Measurements from ENCODE around the gene KCNIP1. TPM values are rescaled to one million over a fixed set of nuclear protein-coding genes. Genes with fewer than 3 reads are reported as not detected.

The KCNIP1 gene
- total and polyA plus RNA-seq, 2 of the 13 experiments (the other 11 are each of a cell fraction or from before 2014, with no cell fraction given) = not detected

DNA sequence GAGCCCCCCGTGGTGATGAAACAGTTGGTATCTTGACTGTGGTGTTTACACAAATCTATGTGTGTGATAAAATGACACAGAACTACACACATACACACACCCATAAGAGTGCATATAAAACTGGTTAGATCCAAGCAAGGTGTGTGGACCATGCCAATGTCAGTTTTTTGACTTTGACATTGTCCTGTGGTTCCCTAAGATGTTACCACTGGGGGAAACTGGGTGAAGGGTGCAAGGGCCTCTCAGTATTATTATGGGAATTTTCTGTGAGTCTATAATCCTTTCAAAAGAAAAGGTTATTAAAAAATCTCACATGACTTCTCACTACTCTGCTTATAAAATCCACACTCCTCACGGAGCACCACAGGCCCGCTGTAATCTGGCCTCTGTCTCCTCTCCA lies 13.4 kb upstream of the KCNIP1 start:
- H3K4me3 ChIP-seq (replicated peaks in 1 of 3; ENCODE audit: insufficient read depth in 1 of 3, low read depth in 2 of 3, low read length in 3 of 3) = no peak overlapping the region
- FAIRE-seq (no peak), DNase-seq (ENCODE audit: low spot score) (no peak), ATAC-seq (no peak)
- H3K4me1 ChIP-seq (ENCODE audit: insufficient read depth, low read length) = no peaks in the 10 kb centered on the region
- H3K36me3 ChIP-seq (replicated peaks in 1 of 2; ENCODE audit: control insufficient read depth in 1 of 2, insufficient read depth in 2 of 2, low read length in 2 of 2) = no peaks in the 10 kb centered on the region
- H3K4me2 ChIP-seq (ENCODE audit: low read depth, low read length) = no peak overlapping the region
- POLR2A ChIA-PET = no interaction called here
- no peak overlapping the region for H3K9ac ChIP-seq (ENCODE audit: insufficient read depth, low read depth, low read length)
- intact Hi-C loops (cut with micrococcal nuclease; ENCODE audit: unreplicated experiment) = no loop called here
- H3K27ac ChIP-seq (ENCODE audit: extremely low read length, insufficient read depth, low read length) = no peak overlapping the region
- H3K79me2 ChIP-seq (ENCODE audit: insufficient read depth, low read length) = no peaks in the 10 kb centered on the region
- no peaks in the 10 kb centered on the region for H3K9me3 ChIP-seq (ENCODE audit: low read length)
- no peak overlapping the region for H2AFZ ChIP-seq (ENCODE audit: low read length)
- no peaks in the 10 kb centered on the region for H4K20me1 ChIP-seq (ENCODE audit: insufficient read depth, low read length)
- in situ Hi-C loops (cut with HindIII; ENCODE audit: extremely low pct_ligation_motif_present, low pct_unique_long_range_greater_than_20kb) = no loop called here
- no TSS peak for BruUV-seq (replicated peaks)
- CTCF ChIA-PET (ENCODE audit: low intra/inter-chr PET ratio, low total read pairs) = no interaction called here
- 39% methylated on average over 3 of the region's 3 CpGs for WGBS (ENCODE audit: low lambda C conversion rate)
- H3K27me3 ChIP-seq (ENCODE audit: control insufficient read depth in 1 of 2, insufficient read depth in 2 of 2, low read length in 2 of 2) = peaks cover 1 to 14% of the 10 kb centered on the region in 2 experiments; a peak in 3 of 5 replicates
- TF ChIP-seq ZMYM3 (CRISPR knock-in tag; IDR thresholded peaks at IDR 0.05) (no peak), ZNF441 (CRISPR knock-in tag; IDR thresholded peaks at IDR 0.05; ENCODE audit: borderline replicate concordance) (no peak)

DNA sequence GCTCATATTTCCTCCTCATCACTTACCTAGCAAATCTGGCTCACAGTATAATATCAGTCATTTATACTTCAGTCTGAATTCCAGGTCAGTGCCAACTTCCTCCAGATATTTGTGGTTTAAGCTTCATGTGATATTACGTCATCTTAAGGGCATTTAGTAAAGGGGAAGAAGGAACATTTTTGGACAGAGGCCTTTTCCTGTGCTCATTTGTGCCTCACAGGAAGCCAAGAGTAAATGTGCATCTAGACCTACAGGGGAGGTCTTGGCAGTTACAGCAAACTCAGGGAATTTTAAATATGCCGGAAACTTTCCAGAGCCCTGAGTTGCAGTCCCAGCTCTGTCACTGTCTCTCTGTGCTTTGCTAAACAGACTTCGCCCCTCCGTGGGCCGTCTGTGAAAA lies 12.3 kb upstream of the KCNIP1 start:
- H3K4me3 ChIP-seq (replicated peaks in 1 of 3; ENCODE audit: insufficient read depth in 1 of 3, low read depth in 2 of 3, low read length in 3 of 3) = no peak overlapping the region
- POLR2A ChIA-PET = no interaction called here
- BruUV-seq (replicated peaks) = no TSS peak
- FAIRE-seq (no peak), ATAC-seq (no peak), DNase-seq (ENCODE audit: low spot score) (no peak)
- CTCF ChIA-PET (ENCODE audit: low intra/inter-chr PET ratio, low total read pairs) = no interaction called here
- in situ Hi-C loops (cut with HindIII; ENCODE audit: extremely low pct_ligation_motif_present, low pct_unique_long_range_greater_than_20kb) (no loop called here), intact Hi-C loops (cut with micrococcal nuclease; ENCODE audit: unreplicated experiment) (no loop called here)
- TF ChIP-seq, protein P1, sequence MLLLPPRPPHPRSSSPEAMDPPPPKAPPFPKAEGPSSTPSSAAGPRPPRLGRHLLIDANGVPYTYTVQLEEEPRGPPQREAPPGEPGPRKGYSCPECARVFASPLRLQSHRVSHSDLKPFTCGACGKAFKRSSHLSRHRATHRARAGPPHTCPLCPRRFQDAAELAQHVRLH (CRISPR knock-in tag; IDR thresholded peaks at IDR 0.05; ENCODE audit: borderline replicate concordance, low read depth) = no peak
- TF ChIP-seq ZNF260 (CRISPR knock-in tag; IDR thresholded peaks at IDR 0.05; ENCODE audit: borderline replicate concordance, low read depth) (no peak), CHCHD3 (CRISPR knock-in tag; IDR thresholded peaks at IDR 0.05) (no peak), ATF7 (IDR thresholded peaks at IDR 0.05) (peak; percentile 65), ATF7 (CRISPR knock-in tag; IDR thresholded peaks at IDR 0.05) (no peak), MIER3 (CRISPR knock-in tag; IDR thresholded peaks at IDR 0.05; ENCODE audit: borderline replicate concordance) (no peak), ZNF510 (CRISPR knock-in tag; IDR thresholded peaks at IDR 0.05; ENCODE audit: low read depth) (no peak), ZNF296 (CRISPR knock-in tag; conservative IDR thresholded peaks at IDR 0.05) (no peak)
- TF ChIP-seq, protein P2, sequence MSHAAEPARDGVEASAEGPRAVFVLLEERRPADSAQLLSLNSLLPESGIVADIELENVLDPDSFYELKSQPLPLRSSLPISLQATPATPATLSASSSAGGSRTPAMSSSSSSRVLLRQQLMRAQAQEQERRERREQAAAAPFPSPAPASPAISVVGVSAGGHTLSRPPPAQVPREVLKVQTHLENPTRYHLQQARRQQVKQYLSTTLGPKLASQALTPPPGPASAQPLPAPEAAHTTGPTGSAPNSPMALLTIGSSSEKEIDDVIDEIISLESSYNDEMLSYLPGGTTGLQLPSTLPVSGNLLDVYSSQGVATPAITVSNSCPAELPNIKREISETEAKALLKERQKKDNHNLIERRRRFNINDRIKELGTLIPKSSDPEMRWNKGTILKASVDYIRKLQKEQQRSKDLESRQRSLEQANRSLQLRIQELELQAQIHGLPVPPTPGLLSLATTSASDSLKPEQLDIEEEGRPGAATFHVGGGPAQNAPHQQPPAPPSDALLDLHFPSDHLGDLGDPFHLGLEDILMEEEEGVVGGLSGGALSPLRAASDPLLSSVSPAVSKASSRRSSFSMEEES (CRISPR knock-in tag; IDR thresholded peaks at IDR 0.05) = no peak
- H3K4me2 ChIP-seq (ENCODE audit: low read depth, low read length) = no peak overlapping the region
- H3K27ac ChIP-seq (ENCODE audit: extremely low read length, insufficient read depth, low read length) = no peak overlapping the region
- WGBS (ENCODE audit: low lambda C conversion rate) = 37% methylated on average over 5 of the region's 5 CpGs
- peaks cover under 1 to 19% of the 10 kb centered on the region in 2 experiments; a peak in 4 of 5 replicates for H3K27me3 ChIP-seq (ENCODE audit: control insufficient read depth in 1 of 2, insufficient read depth in 2 of 2, low read length in 2 of 2)
- H3K79me2 ChIP-seq (ENCODE audit: insufficient read depth, low read length) = no peaks in the 10 kb centered on the region
- H4K20me1 ChIP-seq (ENCODE audit: insufficient read depth, low read length) = no peaks in the 10 kb centered on the region
- H3K36me3 ChIP-seq (replicated peaks in 1 of 2; ENCODE audit: control insufficient read depth in 1 of 2, insufficient read depth in 2 of 2, low read length in 2 of 2) = no peaks in the 10 kb centered on the region
- no peak overlapping the region for H3K9ac ChIP-seq (ENCODE audit: insufficient read depth, low read depth, low read length)
- H3K4me1 ChIP-seq (ENCODE audit: insufficient read depth, low read length) = no peaks in the 10 kb centered on the region
- no peaks in the 10 kb centered on the region for H3K9me3 ChIP-seq (ENCODE audit: low read length)
- H2AFZ ChIP-seq (ENCODE audit: low read length) = no peak overlapping the region

All from HepG2 (cell line).